Measurements from ENCODE around the gene SORBS1. TPM values are rescaled to one million over a fixed set of nuclear protein-coding genes. Genes with fewer than 3 reads are reported as not detected.

Gene SORBS1
- total RNA-seq, 2 donors from 2014 or later: 16.7 to 17.9 TPM

DNA sequence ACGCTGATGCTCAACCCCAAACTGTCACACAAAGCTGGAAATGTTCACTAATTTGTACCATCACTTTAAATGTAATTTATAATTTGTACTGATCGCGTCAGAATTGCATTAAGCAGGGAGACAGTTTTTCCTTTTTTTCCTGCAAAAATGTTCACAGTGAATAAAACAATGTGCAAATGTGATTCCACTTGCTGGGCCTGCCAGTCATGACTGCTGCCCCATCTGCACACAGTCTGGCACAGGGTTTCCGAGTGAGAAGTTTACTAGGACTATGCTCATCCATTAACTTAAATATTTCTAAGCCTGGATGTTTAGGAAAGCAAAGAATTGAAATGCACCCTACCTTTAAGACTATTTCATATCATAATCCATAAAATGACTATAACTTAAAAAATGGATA lies 99.6 kb downstream of the SORBS1 start:
- Mint-ChIP-seq H3K4me1 (peaks cover 48% of the 10 kb centered on the region), H3K9me3 (no peaks in the 10 kb centered on the region)
- WGBS, 2 experiments (ENCODE audit: insufficient coverage in 1 of 2, insufficient read length in 1 of 2): 78 to 80% methylated on average over 2 to 4 of the region's 4 CpGs

DNA sequence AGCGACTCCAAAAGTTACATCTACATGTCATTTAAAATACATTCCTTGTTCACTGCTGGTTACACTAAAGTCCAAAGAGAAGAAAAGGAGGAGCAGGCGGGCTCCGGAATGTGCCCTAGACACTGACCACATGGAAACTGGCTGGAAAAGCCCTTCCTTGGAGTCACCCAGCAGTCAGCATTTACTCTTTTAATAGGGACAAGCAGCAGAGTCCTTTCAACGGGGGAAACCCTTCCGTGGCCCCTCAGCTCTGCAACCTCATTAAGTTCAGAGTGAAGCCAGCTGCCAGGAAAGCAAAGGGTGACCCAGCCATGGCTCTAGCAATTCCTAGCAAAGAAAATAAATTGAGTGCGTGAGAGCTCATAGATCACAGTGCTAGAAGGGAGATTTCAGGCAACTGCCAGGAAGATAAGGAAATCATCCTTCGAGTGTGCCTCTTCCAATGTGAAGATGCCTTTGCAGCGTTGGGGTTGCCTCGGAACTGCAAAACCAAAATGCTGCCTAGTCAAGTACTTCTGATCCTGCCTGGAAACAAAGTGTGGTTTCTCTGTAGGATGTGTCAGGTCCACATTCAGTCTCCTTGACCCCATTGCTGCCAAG lies 101.6 kb downstream of the SORBS1 start:
- Mint-ChIP-seq H3K4me1 (peaks cover 40% of the 10 kb centered on the region), H3K4me3 (no peak overlapping the region), H3K27me3 (ENCODE audit: insufficient read depth) (no peaks in the 10 kb centered on the region), H3K9me3 (no peaks in the 10 kb centered on the region), H3K36me3 (ENCODE audit: low read depth) (no peaks in the 10 kb centered on the region), H3K27ac (peak overlapping the region; percentile 41)
- Histone ChIP-seq H3K4me1 (ENCODE audit: control insufficient read depth, insufficient read depth, low read length) (peaks cover 4% of the 10 kb centered on the region), H3K36me3 (ENCODE audit: control insufficient read depth, insufficient read depth, low read length) (no peaks in the 10 kb centered on the region), H3K27ac (ENCODE audit: low read depth, low read length) (peak overlapping the region; percentile 25), H3K4me3 (ENCODE audit: low read length) (no peak overlapping the region), H3K27me3 (ENCODE audit: control insufficient read depth, insufficient read depth, low read length, poor library complexity, severe bottlenecking) (no peaks in the 10 kb centered on the region), H3K9me3 (ENCODE audit: control insufficient read depth, low read length) (no peaks in the 10 kb centered on the region), H3K9ac (ENCODE audit: extremely low read depth, low read length, poor library complexity, severe bottlenecking) (no peak overlapping the region)
- WGBS, 2 experiments (ENCODE audit: insufficient coverage in 1 of 2, insufficient read length in 1 of 2): 66 to 84% methylated on average over 7 to 9 of the region's 9 CpGs
- no peak for DNase-seq
- no peak for TF ChIP-seq CTCF (conservative IDR thresholded peaks at IDR 0.05)

More for the DNA sequence above, 99.6 kb downstream of the SORBS1 start:
- no peaks in the 10 kb centered on the region for H3K9me3 ChIP-seq (ENCODE audit: control insufficient read depth, low read length)
- no peak overlapping the region for H3K4me3 Mint-ChIP-seq
- no peaks in the 10 kb centered on the region for H3K27me3 Mint-ChIP-seq (ENCODE audit: insufficient read depth)
- no peak overlapping the region for H3K9ac ChIP-seq (ENCODE audit: extremely low read depth, low read length, poor library complexity, severe bottlenecking)
- no peak for DNase-seq
- H3K36me3 ChIP-seq (ENCODE audit: control insufficient read depth, insufficient read depth, low read length): no peaks in the 10 kb centered on the region
- peaks cover 9% of the 10 kb centered on the region for H3K4me1 ChIP-seq (ENCODE audit: control insufficient read depth, insufficient read depth, low read length)
- no peak for TF ChIP-seq CTCF (conservative IDR thresholded peaks at IDR 0.05)
- H3K36me3 Mint-ChIP-seq (ENCODE audit: low read depth): no peaks in the 10 kb centered on the region
- H3K4me3 ChIP-seq (ENCODE audit: low read length): no peak overlapping the region
- H3K27me3 ChIP-seq (ENCODE audit: control insufficient read depth, insufficient read depth, low read length, poor library complexity, severe bottlenecking): no peaks in the 10 kb centered on the region
- no peak overlapping the region for H3K27ac Mint-ChIP-seq
- H3K27ac ChIP-seq (ENCODE audit: low read depth, low read length): no peak overlapping the region

- no peak for TF ChIP-seq CTCF (conservative IDR thresholded peaks at IDR 0.05)
- H3K27ac Mint-ChIP-seq: no peak overlapping the region
- H3K36me3 ChIP-seq (ENCODE audit: control insufficient read depth, insufficient read depth, low read length): no peaks in the 10 kb centered on the region
- H3K9ac ChIP-seq (ENCODE audit: extremely low read depth, low read length, poor library complexity, severe bottlenecking): no peak overlapping the region
- H3K4me3 ChIP-seq (ENCODE audit: low read length): no peak overlapping the region
- peaks cover 37% of the 10 kb centered on the region for H3K4me1 Mint-ChIP-seq
- no peaks in the 10 kb centered on the region for H3K27me3 ChIP-seq (ENCODE audit: control insufficient read depth, insufficient read depth, low read length, poor library complexity, severe bottlenecking)
- H3K27me3 Mint-ChIP-seq (ENCODE audit: insufficient read depth): no peaks in the 10 kb centered on the region
- H3K9me3 ChIP-seq (ENCODE audit: control insufficient read depth, low read length): no peaks in the 10 kb centered on the region
- DNase-seq: no peak
- H3K4me1 ChIP-seq (ENCODE audit: control insufficient read depth, insufficient read depth, low read length): peaks cover 4% of the 10 kb centered on the region
- H3K4me3 Mint-ChIP-seq: no peak overlapping the region
- no peak overlapping the region for H3K27ac ChIP-seq (ENCODE audit: low read depth, low read length)
- no peaks in the 10 kb centered on the region for H3K9me3 Mint-ChIP-seq
- no peaks in the 10 kb centered on the region for H3K36me3 Mint-ChIP-seq (ENCODE audit: low read depth)
- WGBS, 2 experiments (ENCODE audit: insufficient coverage in 1 of 2, insufficient read length in 1 of 2): 93% methylated on average over 1 of the region's 1 CpG; no CpG with 5 or more reads in 1 of the 2 experiments
Measured at GRCh38 chr10:95458871-95459270, 102.3 kb downstream of the SORBS1 start.

Data from endodermal cell (in vitro differentiated cells).